GM18951 (cell line): Measurements from ENCODE around the gene COL17A1.

ENCODE experiments used
- POLR2A ChIP-seq: IDR thresholded peaks from 4 replicates; pipeline ENCODE4 v1.6.1; 2011; ENCODE audit warnings: mild to moderate bottlenecking; ENCODE audit not compliant: insufficient read length, insufficient read depth; ENCODE audit errors: extremely low read depth
- in situ Hi-C: fragments of 300-500 bp; cut with MboI; formaldehyde crosslinking; loops from one replicate; pipeline ENCODE4 v1.12.0; 2022; ENCODE audit warnings: low sequenced_read_pairs, mixed read lengths, inconsistent platforms; ENCODE audit not compliant: unreplicated experiment

The COL17A1 gene

DNA sequence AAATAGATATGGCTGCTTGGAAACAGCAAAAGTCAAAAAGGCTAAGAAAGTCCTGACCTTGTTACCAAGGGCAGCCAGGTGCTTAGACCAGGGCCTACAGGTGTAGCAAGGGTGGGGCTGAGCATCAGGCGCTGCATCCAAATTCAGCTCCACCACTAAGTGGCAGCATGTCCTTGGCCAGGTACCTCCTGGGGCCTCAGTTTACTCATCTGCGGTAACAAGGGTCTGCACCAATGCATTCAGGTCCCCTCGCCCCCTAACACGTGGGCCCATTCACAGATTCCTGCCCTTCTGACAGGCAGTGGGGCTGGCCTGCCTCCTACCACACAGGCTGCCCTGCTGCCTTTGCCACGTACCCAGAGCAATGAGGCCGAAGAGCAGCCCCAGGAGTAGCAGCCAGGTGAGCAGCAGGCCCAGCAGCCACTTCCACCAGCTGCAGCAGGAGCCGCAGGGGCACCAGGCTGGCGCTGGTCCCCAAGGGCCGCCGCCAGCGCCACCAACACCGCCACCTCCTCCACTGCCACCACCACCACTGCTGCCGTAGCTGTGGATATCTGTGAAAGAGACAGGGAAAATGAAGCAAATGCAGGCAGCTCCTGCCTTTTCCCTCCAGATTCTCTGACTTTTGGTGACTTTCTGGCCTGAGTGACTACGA, 28.9 kb downstream of the COL17A1 start:
- TF ChIP-seq POLR2A = no peak
- in situ Hi-C loops = no loop called here

DNA sequence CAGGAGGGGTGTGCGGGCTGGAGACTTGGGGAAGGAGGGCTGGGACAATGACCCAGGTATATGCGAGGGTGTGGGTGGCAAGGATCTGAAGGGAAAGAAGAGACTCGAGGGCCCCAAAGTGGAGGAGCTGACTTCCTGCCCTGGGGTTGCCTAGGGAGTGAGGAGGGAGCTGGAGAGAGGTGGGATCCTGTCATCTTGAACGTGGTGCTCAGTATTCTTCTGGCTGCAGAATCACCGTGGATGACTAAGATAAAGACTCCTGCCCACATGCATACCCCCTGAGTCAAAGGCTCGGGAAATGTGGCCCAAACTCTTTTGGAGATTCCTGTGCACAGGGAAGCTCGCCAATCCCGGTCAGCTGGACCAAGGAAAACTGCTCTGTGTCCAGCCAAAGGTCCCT, 31.2 kb downstream of the COL17A1 start:
- TF ChIP-seq POLR2A = no peak
- in situ Hi-C loops = no loop called here

DNA sequence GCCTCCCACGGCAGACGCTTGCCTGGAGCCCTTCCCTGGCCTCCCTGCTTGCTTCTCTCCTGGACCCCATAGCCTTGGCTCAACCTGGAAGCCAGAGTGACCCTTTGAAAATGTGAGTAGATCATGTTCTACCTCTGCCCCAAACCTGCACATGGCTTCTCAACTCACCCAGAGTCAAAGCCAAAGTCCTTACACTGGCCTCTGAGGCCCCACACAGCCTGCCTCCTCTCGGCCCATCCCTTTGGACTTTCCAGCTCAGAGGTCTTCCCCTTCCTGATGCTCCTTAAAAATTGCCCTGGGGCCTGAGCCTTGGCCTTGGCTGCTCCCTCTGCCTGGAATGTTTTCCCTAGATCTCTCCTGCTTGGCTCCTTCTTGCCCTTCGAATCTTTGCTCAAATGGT, 32.5 kb downstream of the COL17A1 start:
- in situ Hi-C loops = no loop called here
- no peak for TF ChIP-seq POLR2A

DNA sequence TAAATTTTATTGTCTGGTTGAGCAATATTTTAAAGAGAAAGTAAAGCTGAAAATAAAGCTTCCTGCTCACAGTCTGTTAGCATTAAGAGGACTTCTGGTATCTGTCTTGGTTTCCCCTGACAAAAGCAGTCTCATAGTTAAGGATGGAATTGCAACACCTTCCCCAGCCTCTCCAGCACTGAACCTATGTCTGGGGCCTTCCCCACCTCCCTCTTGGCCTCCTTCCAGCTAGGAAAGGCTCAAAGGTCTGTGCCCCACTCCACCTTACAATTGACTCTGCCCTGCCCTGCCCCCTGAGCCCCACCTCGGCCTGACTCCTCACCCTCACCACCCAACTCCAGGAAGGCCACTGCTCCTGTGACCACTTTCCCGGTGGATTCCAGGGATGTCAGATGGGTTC, 33.2 kb downstream of the COL17A1 start:
- in situ Hi-C loops = no loop called here
- no peak for TF ChIP-seq POLR2A

DNA sequence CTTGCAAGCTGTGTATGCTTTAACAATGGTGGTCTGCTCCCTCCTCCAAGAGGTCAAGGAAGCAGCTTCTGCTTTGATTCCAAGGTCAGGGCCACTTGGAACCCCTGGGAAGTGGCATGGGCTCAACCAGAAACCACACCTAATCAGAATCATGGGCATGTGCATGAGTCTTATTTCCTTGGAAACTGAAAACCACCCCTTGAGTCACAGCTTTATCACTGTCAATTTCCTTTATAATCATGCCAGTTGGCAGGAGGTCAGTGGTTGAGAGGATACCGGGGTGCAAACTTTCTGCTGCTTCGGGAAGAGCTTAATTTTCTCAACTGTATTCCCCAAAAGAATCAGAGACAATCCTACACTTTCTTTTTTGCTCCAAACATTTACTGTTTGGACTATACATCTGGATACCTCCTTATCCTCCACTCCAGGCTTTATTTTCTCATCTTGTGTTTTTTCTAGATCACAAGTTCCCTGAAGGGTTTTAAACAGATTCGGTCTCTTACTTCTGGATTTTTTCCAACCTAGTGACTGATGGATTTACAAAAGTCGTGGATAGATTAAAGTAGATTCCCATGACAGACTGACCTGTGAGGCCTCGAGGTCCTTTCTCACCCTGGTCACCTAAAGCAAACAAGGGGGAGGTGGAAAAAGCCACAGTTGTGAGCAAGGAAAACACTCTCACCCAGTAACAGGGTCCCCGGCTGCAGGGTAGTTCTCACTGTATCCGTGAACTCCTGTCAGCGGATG, 36.0 kb downstream of the COL17A1 start:
- in situ Hi-C loops = no loop called here
- no peak for TF ChIP-seq POLR2A

DNA sequence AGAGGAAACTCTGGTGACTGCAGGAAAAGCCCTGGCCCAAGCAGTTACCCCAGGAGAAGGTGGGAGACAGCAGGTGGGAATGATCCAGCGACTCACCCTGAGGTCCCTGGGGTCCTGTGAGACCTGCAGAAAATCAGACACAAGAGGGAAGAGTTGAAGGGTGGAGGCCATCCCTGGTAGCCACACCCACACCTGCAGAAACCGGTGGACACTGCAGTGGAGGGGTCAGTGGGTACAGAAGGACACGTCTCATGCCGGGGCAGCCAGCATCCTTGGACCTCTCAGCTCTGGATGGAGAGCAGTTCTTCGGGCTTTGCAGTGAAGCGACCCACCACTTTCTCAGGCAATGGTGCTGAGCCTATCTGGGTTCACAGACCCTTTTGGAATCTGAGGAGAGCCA, 39.0 kb downstream of the COL17A1 start:
- in situ Hi-C loops = no loop called here
- TF ChIP-seq POLR2A = no peak

DNA sequence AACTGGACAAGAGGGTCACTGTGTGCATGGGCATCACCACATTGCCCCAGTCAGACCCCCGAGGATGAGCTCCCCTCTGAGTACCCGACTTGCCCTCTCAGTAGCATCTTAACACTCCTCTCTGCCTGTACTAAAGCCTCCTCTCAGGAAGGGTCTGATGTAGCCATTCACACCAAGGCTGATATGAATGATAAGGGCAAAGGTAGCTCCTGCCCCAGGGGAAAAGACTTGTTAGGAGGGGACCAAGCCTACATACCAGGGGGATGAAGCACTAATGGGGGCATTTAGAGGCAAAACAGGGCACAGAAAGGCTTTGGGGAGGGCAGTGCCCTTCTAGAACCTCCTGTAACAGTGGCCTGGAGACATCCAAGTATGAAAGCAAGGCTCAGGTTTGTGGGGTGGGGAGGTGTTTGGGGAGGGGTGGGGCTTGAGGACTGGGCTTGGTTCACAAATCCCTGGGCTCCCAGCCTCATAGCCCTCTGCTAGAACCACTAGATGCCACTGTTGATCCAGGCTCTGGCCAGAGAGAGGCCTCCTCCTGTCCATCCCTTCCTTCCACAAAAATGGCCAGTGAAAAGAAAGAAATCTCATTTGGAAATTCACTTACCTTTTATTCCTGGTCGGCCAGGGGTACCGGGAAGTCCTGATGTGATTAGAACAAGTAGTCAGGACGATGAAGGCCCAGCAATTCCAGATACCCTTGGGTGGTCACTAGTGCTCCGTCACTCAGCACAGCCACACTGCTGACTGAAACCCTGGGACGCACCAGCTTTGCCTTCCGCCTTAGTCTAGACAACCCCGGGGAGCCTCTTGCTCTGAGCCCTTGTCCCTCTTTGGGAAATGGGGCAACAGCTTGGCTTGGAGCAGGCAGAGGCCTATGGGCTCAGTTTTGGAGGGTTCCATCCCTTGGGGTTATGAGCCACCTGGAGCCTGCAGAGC, 40.3 kb downstream of the COL17A1 start:
- in situ Hi-C loops = no loop called here
- no peak for TF ChIP-seq POLR2A

DNA sequence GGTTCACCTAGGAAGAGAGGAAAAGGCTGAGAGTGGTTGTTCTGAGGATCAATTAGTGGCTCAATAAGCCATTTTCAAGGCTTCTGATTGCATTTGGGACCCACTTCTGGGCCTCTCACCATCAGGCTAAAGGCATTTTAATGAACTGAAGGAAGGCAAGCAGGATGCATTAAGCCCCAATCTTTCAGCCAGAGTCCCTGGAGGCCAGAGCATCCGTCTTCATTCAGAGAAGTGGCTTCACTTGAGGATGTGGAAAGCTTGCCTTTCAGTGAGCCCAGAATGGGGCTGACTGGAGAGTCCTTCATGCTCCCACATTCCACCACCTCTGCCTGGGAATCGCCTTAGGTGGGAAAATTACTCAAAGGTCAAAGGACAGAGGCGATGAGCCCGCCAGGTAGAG, 41.8 kb downstream of the COL17A1 start:
- in situ Hi-C loops = no loop called here
- no peak for TF ChIP-seq POLR2A

DNA sequence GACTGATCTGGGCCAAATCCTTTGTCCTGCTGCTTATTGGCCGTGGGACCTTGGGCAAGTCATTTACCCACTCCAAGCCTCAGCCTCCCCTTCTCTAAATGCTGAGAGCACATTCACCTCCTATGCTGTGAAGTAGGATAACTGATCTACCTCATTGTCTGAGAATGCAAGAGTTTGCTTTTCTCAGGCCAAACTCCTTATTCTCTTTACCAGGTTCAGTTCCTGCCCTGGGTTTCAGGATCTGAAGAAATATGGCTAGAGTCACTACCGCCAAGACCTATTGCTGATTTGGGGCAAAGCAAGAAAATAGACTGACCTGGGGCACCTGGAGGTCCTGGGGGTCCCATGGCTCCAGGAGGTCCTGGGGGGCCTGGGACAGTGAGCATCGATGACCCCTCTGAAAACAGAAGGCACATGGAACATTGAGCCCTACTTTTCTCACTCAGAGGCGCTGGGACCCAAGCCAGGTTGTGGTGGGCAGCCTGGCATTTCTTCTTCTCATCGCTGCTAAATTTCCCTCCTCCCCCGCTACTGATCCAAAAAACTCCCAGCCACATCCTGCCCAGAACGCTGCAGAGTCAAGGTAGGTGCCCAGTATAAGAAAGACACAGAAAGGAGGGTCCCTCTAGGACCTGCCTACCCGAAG, 42.4 kb downstream of the COL17A1 start:
- in situ Hi-C loops = no loop called here
- TF ChIP-seq POLR2A = no peak

DNA sequence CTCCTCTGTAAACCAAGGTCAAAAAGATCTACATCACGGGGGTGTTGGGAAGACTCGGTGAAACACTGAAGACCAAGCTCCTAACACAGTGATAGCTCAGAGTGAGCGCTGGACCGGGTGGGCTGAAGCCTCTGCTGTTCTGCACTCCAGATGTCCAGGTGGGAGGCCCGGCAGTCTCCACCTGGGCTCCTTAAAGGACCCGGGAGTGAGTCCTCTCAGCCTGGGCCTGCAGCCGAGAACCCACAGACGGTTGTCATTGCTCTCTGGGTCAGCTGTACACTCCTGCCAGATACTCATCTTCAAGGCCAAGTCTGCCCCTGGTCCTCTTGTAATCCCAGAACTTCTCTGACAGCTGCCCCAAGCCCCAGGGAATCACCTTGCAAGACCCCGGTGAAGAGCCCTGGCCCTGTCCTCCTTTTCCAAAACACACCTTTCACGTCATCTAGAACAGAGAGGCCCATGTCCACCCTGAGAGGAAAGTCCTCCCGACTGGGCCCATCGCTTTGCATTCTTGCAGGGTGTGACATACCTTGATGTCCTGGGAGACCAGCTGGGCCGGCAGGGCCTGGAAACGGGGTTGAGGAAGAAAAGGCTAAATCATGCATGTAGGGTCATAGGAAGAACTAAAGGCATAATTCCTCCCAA, 43.7 kb downstream of the COL17A1 start:
- TF ChIP-seq POLR2A = no peak
- in situ Hi-C loops = no loop called here

DNA sequence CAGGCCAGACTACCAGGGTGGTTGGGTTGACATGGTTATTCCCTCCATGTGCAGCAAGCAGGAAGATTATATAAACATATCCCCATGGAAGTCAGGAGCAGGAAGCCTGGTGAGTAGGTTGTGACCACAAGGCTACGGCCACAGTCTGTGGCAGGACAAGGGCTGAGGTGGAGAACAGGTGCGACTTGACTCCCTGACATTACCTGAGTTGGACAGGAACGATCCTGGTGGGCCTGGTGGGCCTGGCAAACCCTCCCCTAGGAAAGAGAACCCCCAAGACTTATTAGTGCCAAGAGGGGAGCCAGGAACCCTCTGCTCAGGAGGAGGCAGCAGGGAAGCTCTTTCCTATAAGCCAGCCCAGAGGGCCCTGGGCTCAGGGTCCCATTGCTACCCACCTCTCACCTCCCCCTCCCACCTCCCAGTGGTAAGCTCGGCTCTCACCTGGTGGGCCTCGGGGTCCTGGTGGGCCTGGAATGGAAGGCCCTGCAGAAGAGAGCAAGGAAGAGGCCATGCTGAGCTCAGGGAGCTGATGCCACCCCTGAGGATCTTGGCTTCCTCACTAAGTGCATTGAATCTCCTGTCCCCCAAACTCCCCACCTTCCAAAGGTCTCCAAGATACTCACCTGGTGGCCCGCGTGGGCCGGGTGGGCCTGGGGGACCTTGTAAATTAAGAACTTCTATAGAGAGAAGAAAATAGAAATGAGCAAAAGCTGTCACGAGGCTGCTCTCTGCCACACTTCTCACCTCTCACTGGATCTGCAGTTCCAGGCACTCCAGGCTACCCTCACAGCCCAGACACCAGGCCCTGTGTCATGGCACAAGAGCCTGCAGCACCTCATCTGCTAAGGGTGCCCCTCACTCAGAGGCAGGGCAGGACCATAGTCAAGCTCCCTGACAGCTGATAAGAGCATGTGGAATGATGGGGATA, 44.6 kb downstream of the COL17A1 start:
- no peak for TF ChIP-seq POLR2A
- in situ Hi-C loops = no loop called here

DNA sequence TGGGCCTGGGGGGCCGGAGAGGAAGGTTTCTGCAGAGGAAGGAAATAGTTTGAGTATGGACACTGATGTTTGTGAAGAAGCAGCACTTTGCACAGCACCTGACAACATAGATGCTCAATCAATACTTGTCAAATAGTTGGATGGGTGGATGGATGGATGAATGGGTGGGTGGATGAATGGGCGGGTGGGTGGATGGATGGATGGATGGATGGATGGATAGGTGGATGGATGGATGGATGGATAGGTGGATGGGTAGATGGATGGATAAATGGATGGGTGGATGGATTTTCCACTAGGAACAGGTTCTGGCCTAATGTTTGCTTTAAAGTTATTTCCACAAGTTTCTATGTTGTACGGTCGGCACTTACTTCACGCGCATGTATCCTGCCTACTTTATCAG, 45.3 kb downstream of the COL17A1 start:
- no peak for TF ChIP-seq POLR2A
- in situ Hi-C loops = no loop called here
